GM12892 (cell line): ENCODE measurements around the gene DAB1.

Experiments
- POLR2A ChIP-seq: IDR thresholded peaks from 2 replicates; pipeline ENCODE4 v1.6.1; 2011; ENCODE audit warnings: low read depth, low read length, control low read depth
- POLR2AphosphoS5 ChIP-seq: IDR thresholded peaks from 2 replicates; pipeline ENCODE4 v1.6.1; 2011; ENCODE audit warnings: low read depth, low read length, control low read depth
- TAF1 ChIP-seq: IDR thresholded peaks from 2 replicates; pipeline ENCODE4 v1.6.1; 2011; ENCODE audit warnings: low read depth, mild to moderate bottlenecking, control low read depth, low read length, borderline replicate concordance

- TF ChIP-seq POLR2AphosphoS5: no peak
- no peak for TF ChIP-seq TAF1
- no peak for TF ChIP-seq POLR2A
These were observed 92.2 kb downstream of the DAB1 start for GRCh38 chr1:57331620-57332019.
